Measurements from ENCODE around the gene NRP2.

The NRP2 gene

GRCh38 chr2:205802065-205802464 is 119.8 kb downstream of the NRP2 start:
- in situ Hi-C loops (cut with MboI; ENCODE audit: low sequenced_read_pairs) = no loop called here

- in situ Hi-C loops (cut with MboI; ENCODE audit: low sequenced_read_pairs) = no loop called here
Observed at GRCh38 chr2:205802941-205803340, 120.6 kb downstream of the NRP2 start.

DNA sequence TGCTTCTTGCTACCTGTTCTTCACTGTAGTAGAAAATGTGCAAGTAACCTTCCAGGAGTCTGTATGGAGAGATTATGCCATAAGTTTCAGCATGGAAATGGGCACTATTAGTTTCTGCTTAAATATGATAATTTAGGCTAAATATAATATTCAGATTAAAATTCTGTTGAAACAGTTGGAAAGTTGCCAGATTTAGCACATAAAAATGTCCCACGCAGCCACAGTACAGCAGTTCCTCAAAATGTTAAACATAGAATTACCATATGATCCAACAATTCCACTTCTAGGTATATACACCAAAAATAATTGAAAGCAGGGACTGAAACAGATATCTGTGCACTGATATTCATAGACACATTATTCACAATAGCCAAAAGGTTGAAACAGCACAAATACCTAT is 121.2 kb downstream of the NRP2 start:
- in situ Hi-C loops (cut with MboI; ENCODE audit: low sequenced_read_pairs) = no loop called here

- in situ Hi-C loops (cut with MboI; ENCODE audit: low sequenced_read_pairs) = no loop called here
Observed at GRCh38 chr2:205805136-205805535, 122.8 kb downstream of the NRP2 start.

GRCh38 chr2:205806143-205806905 is 124.0 kb downstream of the NRP2 start:
- in situ Hi-C loops (cut with MboI; ENCODE audit: low sequenced_read_pairs) = no loop called here

- in situ Hi-C loops (cut with MboI; ENCODE audit: low sequenced_read_pairs) = no loop called here
Observed at GRCh38 chr2:205807229-205807628, 124.9 kb downstream of the NRP2 start.

GRCh38 chr2:205807758-205808157 is 125.5 kb downstream of the NRP2 start:
- in situ Hi-C loops (cut with MboI; ENCODE audit: low sequenced_read_pairs) = no loop called here

DNA sequence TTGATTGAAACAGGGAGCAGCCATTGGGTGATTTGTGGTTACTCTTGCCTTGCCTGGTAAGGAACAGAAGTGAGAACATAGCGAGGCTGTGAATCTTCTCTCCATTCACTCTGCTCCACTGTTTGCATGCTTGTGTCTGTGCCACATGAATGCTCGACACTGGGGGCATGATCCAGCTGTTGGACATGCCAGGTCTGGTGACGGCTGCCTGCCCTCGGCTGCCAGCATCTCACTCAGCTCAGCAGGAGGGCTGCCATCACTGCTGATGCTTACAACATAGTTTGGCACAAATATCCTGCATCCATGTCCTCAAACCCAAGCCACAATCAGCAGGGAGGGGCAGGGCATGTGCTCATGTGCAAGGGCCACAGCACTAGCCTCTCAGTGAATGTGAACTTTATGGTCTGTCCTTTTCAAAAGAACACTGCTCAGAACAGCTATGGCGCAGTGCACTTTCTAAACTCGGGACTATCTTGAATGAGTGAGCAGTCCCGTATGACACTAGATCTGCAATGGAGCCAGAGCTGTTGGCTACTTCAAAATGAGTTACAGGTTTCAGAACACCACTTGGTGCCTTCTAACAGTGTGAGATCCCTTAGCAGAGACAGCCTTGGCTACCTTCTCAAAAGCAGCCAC is 126.3 kb downstream of the NRP2 start:
- in situ Hi-C loops (cut with MboI; ENCODE audit: low sequenced_read_pairs) = no loop called here

DNA sequence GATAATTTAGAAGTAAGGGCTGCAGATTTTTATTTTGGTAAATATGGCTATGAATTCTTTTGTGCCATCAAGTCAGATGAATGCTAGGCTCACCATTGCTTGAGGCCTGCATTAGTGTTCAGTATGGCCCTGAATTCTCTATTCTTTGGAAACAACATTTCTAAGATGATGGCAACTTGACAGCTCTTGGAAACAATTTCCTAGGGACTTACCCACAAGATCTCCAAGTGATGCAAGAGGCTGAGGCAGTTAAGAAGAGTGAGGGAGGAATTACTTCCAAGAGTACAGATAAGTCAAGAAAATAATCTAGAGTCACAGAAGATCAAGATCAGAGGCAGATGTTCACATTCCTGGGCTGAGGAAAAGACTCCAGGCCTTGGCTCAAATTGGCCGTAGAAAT is 129.1 kb downstream of the NRP2 start:
- in situ Hi-C loops (cut with MboI; ENCODE audit: low sequenced_read_pairs) = no loop called here

GRCh38 chr2:205814039-205814364 is 131.7 kb downstream of the NRP2 start:
- in situ Hi-C loops (cut with MboI; ENCODE audit: low sequenced_read_pairs) = no loop called here

GRCh38 chr2:205815673-205816072 is 133.4 kb downstream of the NRP2 start:
- in situ Hi-C loops (cut with MboI; ENCODE audit: low sequenced_read_pairs) = no loop called here

- in situ Hi-C loops (cut with MboI; ENCODE audit: low sequenced_read_pairs) = no loop called here
Observed at GRCh38 chr2:205816268-205816667, 134.0 kb downstream of the NRP2 start.

DNA sequence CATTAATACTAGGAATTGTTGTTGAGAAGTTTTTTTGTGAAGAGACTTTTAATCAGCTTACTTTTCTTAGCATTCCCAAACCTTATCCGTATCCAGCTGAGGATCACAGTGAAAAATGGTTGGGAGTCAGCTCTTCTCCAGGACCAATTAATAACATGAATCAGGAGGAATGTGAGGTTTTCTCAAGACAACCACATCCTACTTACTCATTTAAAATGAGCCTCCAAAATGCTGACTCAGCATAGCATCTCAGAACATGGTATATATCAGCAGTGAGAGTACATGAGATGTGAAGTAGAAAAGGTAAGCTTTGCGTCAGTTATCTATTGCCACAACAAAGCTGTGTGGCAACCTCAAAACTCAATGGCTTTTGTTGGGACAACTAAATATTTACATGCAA is 140.3 kb downstream of the NRP2 start:
- in situ Hi-C loops (cut with MboI; ENCODE audit: low sequenced_read_pairs) = no loop called here

DNA sequence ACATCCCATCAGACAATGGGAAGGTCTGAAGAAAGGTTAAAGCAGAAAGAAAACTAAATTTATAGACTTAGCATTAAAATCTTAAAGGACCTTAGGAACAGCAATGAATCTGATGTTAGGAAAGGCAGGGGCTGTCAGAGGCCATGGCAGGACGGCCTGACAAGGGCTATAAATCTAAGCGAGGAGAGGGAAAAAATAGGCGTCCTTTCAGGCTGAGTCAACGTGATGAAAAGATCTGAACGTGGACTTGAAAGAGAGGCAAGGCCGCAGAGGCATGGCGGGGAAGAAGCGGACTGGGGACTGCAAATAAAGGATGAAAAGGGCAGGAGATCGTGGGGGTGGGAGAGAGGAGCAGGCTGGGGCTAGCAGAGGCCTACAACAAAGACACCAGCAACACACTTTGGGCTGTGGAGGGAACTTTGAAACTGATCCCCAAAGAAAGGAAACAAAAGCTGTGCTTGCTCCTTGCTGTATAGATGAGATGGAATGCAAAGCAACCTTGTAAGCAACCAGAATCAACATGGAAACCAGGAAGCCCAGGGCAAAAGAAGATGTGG is 145.6 kb downstream of the NRP2 start:
- in situ Hi-C loops (cut with MboI; ENCODE audit: low sequenced_read_pairs) = no loop called here

DNA sequence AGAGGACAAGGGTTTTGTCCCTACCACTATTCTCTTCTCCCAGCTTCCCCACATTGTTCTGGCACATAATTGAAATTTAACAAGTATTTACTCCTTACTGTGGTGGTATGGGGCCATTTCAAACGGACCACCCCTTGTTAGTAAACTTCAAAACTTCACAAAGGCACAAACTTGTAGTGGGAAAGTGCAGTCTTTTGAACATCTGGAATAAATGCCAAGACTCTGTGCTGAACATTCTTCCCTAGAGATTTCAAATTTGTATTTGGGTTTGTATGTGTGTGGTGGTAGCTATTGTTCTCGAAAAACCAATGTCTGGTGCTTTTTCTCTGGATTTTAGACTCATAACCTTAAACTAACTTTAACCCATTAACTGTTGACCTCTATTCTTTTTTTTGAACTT is 151.6 kb downstream of the NRP2 start:
- in situ Hi-C loops (cut with MboI; ENCODE audit: low sequenced_read_pairs) = no loop called here

DNA sequence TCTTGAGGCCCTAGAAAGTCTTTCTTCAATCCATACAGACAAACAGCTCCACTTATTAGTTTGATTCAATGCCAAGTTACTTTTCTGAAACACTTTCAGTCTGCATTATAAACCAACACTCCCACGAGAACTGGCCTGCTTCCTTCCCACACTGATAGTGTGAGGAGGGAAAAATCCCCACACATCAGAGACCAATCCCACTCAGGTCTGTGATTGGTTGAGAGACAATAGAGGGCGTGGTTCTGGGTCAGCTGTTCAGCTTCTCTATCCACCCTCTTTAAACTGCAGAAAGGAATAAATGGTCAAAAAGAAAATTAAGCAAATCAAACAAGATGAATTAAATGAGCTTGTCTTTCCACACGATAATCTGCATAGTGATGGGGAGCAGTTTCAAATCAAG is 152.5 kb downstream of the NRP2 start:
- in situ Hi-C loops (cut with MboI; ENCODE audit: low sequenced_read_pairs) = no loop called here

DNA sequence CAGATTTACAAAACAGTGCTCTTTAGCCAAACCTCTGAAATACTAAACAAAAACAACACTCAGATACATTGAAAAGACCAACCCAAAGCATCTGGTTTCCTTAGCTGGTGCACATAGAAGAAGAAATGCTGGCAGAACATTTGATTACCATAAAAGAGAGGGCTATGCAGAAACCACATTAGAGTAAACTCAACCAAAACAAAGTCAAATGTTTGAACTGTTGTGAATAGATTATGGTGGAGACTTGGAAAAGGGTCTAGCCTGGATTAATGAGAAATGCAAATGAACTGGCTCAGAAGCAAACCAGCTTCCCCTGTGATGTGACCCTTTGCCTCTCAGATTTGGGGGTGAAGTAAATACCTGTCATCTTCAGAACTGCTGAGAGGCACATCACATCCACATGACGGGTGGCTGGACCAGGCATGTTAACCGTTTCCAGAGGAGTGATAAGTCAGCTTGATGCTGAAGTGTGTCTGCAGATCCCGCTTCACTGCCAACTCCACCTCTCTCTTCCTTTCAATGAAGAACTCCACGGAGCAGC is 153.0 kb downstream of the NRP2 start:
- in situ Hi-C loops (cut with MboI; ENCODE audit: low sequenced_read_pairs) = no loop called here

DNA sequence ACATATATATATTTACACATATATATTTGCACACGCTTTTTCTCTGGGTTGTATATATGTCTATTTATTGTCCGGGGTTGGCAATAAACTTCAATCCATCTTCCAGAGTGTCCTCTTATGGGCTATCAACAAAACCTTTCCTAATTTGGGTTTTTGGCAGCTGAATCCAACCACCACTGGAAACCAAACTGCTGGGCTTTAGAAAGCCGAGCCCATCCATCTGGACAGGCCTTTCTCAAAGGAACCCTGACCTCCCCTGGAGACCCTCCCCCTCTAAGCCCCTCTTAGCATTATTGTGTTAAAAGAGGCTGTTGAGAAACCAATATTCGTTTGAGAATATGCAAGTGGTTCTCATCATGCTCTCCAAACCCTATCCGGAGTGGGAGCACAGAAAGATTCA is 153.6 kb downstream of the NRP2 start:
- in situ Hi-C loops (cut with MboI; ENCODE audit: low sequenced_read_pairs) = no loop called here

DNA sequence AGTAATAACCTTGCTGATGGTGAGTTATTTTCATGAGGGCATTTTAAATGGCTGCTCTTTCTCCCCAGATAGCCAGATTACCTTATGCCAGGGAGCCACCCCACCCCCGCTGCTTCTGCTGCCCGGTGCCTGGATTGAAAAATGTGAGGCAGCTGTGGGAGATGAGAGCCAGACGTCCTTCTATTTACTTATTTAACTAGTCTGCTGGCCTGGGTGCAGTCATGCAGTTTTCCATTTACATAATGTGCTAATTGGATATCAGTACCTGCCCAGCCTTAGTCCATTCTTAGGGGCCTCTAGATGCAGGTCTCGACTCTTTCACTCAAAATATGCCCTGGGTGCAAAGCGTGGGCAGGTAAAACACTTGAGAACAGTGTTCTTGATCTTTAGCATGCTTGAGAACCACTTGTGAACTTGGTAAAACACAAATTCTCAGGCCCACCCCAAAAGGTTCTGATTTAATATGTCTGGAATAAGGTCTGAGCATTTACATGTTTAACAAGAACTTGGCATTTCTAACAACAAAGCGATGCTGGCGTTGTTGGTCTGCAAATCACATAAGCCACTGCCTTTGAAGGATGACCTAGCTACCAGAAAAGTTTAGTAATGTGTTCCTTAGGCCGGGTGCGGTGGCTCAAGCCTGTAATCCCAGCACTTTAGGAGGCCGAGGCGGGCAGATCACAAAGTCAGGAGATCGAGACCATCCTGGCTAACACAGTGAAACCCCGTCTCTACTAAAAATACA is 154.3 kb downstream of the NRP2 start:
- in situ Hi-C loops (cut with MboI; ENCODE audit: low sequenced_read_pairs) = no loop called here

GRCh38 chr2:205837663-205838062 is 155.4 kb downstream of the NRP2 start:
- in situ Hi-C loops (cut with MboI; ENCODE audit: low sequenced_read_pairs) = no loop called here

GRCh38 chr2:205845446-205845845 is 163.1 kb downstream of the NRP2 start:
- in situ Hi-C loops (cut with MboI; ENCODE audit: low sequenced_read_pairs) = no loop called here

Data from hTERT RPE-1 (cell line).